Fibroblast of villous mesenchyme (primary cell): ENCODE data around the gene PKP3. TPM values are rescaled to one million over a fixed set of nuclear protein-coding genes. Genes with fewer than 3 reads are reported as not detected.
"Not testable (repeated sequence)": the region's sequence is repeated elsewhere in the genome, so short reads cannot be mapped to it uniquely, and the experiment has no call there.

Experiments
- DNase-seq: peaks from one replicate; pipeline ENCODE4 v3.0.0-alpha.2; 2010; ENCODE audit warnings: low read depth
- H3K4me3 ChIP-seq: 2 replicates; pipeline ENCODE4 v1.5.1; 2011; ENCODE audit warnings: low read depth, mild to moderate bottlenecking, low read length
- total RNA-seq: library from RNA; depleted of rRNA; stranded (reverse); fragments of >200 nt; gene quantifications from 2 replicates; pipeline ENCODE4 v1.2.3, GENCODE V29; 2012
- TF ChIP-seq, protein P1 (sequence below): IDR thresholded peaks from 2 replicates; pipeline ENCODE4 v1.5.1; 2012; ENCODE audit warnings: low read depth, mild to moderate bottlenecking, low read length; ENCODE audit not compliant: insufficient read depth

Gene PKP3
- total RNA-seq, 1 donor, result 2.2 TPM

DNA sequence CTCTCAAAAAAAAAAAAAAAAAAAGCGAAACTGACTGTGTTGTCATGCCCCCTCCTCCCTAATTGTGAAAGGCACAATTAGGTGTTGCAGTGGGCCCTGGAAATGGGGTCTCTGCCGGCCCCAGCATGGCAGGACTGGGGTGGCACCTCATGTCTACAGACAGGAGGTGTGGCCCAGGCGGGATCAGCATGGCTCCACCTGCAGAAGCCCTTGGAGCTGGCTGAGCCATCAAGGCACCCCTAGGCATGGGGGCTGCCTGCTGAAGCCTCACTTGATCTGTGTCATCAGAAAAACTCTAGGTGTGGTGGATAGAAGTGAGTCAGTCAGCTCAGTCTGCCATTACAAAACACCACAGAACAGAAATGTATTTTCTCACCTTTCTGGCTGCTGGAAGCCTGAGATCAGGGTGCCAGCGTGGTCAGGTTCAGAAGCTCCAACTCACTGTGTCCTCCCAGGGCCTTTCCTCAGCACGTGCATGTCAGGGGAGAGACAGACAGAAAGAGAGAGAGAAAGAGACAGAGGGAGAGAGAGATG is 34.8 kb upstream of the PKP3 start:
- H3K4me3 ChIP-seq, result no peak overlapping the region
- TF ChIP-seq, protein P1, sequence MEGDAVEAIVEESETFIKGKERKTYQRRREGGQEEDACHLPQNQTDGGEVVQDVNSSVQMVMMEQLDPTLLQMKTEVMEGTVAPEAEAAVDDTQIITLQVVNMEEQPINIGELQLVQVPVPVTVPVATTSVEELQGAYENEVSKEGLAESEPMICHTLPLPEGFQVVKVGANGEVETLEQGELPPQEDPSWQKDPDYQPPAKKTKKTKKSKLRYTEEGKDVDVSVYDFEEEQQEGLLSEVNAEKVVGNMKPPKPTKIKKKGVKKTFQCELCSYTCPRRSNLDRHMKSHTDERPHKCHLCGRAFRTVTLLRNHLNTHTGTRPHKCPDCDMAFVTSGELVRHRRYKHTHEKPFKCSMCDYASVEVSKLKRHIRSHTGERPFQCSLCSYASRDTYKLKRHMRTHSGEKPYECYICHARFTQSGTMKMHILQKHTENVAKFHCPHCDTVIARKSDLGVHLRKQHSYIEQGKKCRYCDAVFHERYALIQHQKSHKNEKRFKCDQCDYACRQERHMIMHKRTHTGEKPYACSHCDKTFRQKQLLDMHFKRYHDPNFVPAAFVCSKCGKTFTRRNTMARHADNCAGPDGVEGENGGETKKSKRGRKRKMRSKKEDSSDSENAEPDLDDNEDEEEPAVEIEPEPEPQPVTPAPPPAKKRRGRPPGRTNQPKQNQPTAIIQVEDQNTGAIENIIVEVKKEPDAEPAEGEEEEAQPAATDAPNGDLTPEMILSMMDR, result no peak

DNA sequence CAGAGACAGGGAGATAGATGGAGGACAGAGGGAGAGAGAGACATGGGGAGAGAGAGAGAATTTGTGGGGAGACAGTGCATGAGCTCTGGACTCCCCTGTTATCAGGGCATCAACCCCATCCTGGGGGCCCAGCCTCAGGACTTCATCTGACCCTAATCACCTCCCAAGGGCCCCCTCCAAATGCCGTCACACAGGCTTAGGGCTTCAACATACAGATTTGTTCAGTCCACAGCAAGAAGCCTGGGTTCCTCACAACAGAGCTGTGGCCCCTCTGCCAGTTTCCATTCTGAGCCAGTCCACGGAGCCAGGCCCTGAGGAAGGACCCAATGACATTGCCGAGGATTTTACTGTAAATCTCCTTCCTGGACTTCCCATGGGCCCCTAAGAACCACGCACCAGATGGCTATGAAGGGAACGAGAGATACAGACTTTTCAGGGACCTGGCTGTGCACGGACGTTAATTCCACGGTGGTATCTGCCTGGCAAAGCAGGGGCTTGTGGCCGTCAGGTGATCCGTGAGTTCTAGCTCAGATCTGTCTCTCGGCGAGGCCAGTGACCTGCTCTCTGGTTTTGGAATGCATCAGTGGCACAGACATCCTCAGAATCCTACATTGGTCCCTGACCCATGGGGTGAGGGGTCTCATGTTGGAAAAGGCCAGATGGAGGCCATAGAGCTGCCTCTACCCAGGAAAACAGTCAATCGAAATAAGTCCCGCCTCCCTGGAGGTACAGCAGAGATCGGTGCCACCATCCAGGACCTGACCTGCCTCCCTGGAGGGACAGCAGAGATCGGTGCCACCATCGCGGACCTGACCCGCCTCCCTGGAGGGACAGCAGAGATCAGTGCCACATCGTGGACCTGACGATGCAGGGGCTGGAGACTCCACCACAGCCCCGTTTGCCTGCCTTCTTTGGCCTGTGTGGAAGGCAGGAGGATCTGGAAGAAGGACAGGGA is 33.4 kb upstream of the PKP3 start:
- no peak overlapping the region for H3K4me3 ChIP-seq
- TF ChIP-seq, protein P1, result no peak
- DNase-seq, result no peak

More for the DNA sequence above, 34.8 kb upstream of the PKP3 start:
- DNase-seq, result no peak

DNA sequence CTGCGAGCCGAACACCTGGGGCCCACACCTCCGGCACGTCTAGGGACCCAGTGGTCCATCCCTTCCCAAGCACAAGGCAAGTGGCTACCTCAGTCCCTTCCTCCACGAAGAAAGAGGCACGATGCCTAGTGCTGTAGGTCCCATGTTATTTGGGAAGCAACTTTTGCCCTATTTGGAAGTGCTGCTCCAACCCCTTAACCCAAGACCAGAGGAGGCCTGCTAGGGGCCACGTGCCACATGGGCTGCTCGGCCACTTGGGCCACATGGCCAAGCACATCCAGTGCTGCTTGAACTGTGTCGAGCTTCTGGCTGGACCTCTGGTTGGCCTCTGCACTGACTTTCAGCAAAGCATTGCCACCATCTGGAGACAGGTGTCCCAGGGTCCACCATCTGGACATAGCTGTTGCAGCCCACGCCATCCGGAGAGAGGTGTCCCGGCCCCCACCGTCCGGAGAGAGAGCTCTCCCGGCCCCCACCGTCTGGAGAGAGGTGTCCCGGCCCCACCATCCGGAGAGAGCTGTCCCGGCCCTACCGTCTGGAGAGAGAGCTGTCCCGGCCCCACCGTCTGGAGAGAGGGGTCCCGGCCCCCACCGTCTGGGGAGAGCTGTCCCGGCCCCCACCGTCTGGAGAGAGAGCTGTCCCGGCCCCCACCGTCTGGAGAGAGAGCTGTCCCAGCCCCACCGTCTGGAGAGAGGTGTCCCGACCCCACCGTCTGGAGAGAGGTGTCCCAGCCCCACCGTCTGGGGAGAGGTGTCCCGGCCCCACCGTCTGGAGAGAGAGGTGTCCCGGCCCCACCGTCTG is 31.2 kb upstream of the PKP3 start:
- no peak for DNase-seq
- TF ChIP-seq, protein P1, result no peak
- H3K4me3 ChIP-seq, result no peak overlapping the region

- not testable (repeated sequence) for H3K4me3 ChIP-seq, DNase-seq
Observed at GRCh38 chr11:363443-363805, 30.6 kb upstream of the PKP3 start.

DNA sequence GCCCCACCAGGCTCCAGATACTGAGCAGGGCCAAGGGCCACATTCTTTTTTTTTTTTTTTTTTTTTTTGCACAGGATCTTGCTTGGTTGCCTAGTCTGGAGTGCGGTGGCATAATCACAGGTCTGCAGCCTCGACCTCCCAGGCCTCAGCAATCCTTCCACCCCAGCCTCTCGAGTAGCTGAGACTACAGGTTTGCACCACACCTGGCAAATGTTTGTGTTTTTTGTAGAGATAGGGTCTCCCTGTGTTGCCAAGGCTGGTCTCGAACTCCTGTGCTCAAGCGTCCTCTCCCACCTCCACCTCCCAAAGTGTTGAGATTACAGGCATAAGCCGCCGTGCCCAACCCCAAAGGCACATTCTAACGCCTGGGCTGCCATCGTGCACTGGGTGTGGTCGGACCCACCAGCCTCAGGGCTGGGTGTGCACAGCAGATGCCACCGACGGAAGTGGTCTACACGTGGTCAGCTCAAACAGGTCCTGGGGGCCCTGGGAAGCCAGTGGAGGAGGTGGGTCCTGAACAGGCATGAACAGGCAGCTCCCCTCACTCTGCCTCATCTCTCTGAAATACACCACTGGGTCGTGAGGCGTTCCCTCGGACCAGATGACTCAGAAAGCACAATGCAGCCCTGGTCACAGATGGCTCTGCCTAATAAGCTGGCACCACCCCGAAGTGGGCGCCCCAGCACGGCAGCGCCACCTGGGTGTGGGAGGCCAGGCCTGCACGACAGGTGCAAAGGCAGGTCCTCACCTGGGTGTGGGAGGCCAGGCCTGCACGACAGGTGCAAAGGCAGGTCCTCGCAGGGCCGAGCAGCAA is 29.9 kb upstream of the PKP3 start:
- H3K4me3 ChIP-seq, result no peak overlapping the region
- DNase-seq, result no peak
- TF ChIP-seq, protein P1, result no peak

DNA sequence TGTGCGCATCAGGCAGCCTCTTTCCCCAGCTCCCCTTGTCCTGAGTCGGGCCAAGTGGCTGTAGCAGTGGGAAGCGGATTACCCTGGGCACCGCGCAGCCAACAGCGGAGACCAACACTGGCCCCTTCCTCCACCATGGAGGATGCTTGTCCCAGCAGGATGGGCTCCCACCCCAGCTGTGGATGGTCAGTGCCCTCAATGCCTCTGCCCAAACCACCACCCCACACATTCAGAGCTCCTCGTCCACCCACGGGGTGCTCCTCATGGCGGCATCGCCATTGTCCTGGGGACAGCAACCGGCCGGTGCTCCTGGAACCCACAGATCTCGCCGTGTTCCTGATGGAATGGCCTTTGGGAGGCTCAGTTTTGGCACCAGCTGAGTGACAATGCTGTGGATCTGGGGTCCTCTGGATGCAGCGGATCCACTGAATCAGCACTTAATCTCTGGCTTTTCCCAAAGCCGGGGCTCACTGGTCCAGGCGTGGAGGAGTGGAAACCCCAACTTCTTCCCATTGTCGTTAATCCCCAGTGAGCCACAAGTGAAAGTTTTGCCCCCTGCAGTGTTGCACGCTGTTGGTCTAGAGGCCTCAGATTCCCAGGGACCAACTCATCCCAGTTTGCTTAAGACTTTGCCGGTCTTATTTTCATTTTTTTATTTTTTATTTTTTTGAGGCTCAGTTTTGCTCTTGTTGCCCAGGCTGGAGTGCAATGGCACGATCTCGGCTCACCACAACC is 28.9 kb upstream of the PKP3 start:
- DNase-seq, result no peak
- TF ChIP-seq, protein P1, result no peak

More for the DNA sequence above, 28.9 kb upstream of the PKP3 start:
- no peak overlapping the region for H3K4me3 ChIP-seq
